K562 (cell line): ENCODE data around the gene ABLIM2. TPM values are rescaled to one million over a fixed set of nuclear protein-coding genes. Genes with fewer than 3 reads are reported as not detected.

Experiments
- ATAC-seq: fragments of 200-7000 bp; cut with Tn5 transposase; 3 replicates; pipeline ENCODE4 v1.9.1; 2020; ENCODE audit warnings: moderate library complexity
- BruUV-seq: library from RNA; stranded (reverse); fragments of 400-500 nt; replicated peaks from 2 replicates; lab custom pipeline; 2021; lab: Mats Ljungman, UMichigan
- CTCF ChIA-PET: fragments of 300-600 bp; formaldehyde crosslinking; extraction: SDS; loops from one replicate; lab custom pipeline; 2021; ENCODE audit warnings: low intra/inter-chr PET ratio; lab: Yijun Ruan, JAX
- POLR2A ChIA-PET: fragments of 300-600, 350-650 bp; sonication (Branson Sonifier 250); formaldehyde crosslinking; extraction: SDS; loops from one replicate; lab custom pipeline; 2021; ENCODE audit warnings: antibody characterized with exemption, inconsistent platforms; lab: Yijun Ruan, JAX
- DNase-seq, 4 experiments: peaks; one replicate each; pipeline versions ENCODE4 v3.0.0 to v3.0.0-alpha.2; 2011 to 2018; ENCODE audit warnings: low spot score in 3 of 4, mixed read lengths in 3 of 4; ENCODE audit errors: extremely low read depth in 1 of 4
- FAIRE-seq: peaks from 2 replicates; lab custom pipeline; 2011; peaks lifted over from hg19 to GRCh38; lab: Jason Lieb, UNC
- H2AFZ ChIP-seq: 2 replicates; pipeline ENCODE4 v1.6.0; 2011; ENCODE audit warnings: low read depth, low read length, control low read depth, inconsistent platforms
- H3K27ac ChIP-seq: fragments of 200-600 bp; 3 replicates; pipeline ENCODE4 v1.8.0; 2011; ENCODE audit warnings: low read depth, mild to moderate bottlenecking, control low read depth, inconsistent platforms, low read length, moderate library complexity, mixed read lengths; ENCODE audit errors: extremely low read depth
- H3K27me3 ChIP-seq, 2 experiments: fragments of 300-600 bp in 1 of 2; 2 replicates in 1 of 2; 3 replicates in 1 of 2; pipeline versions ENCODE4 v1.6.0 to v1.8.0; 2011; ENCODE audit warnings: inconsistent platforms in 2 of 2, low read length in 2 of 2, mild to moderate bottlenecking in 1 of 2, mixed read lengths in 1 of 2, moderate library complexity in 1 of 2; ENCODE audit not compliant: control insufficient read depth in 2 of 2, insufficient read depth in 2 of 2
- H3K36me3 ChIP-seq: fragments of 300-600 bp; 3 replicates; pipeline ENCODE4 v1.8.0; 2011; ENCODE audit warnings: mild to moderate bottlenecking, low read length, inconsistent platforms; ENCODE audit not compliant: control insufficient read depth, insufficient read depth
- H3K4me1 ChIP-seq, 2 experiments: fragments of 200-600 bp in 1 of 2; replicated peaks in 1 of 2; 2 replicates in 1 of 2; 3 replicates in 1 of 2; pipeline versions ENCODE4 v1.5.1 to v1.8.0; 2011; ENCODE audit warnings: inconsistent platforms in 2 of 2, low read length in 2 of 2, mild to moderate bottlenecking in 1 of 2, mixed read lengths in 1 of 2, moderate library complexity in 1 of 2; ENCODE audit not compliant: control insufficient read depth in 2 of 2, insufficient read depth in 2 of 2
- H3K4me2 ChIP-seq: 2 replicates; pipeline ENCODE4 v1.6.1; 2011; ENCODE audit warnings: low read length, control low read depth, inconsistent platforms, mixed read lengths; ENCODE audit not compliant: insufficient read depth
- H3K4me3 ChIP-seq: fragments of 200-600 bp; sonication (generic), shearing (Covaris generic); 2 replicates; pipeline ENCODE4 v1.5.1; 2016; ENCODE audit warnings: control low read depth, inconsistent platforms
- H3K79me2 ChIP-seq: fragments of 200-600 bp; 3 replicates; pipeline ENCODE4 v1.8.0; 2011; ENCODE audit warnings: low read length, inconsistent platforms; ENCODE audit not compliant: control insufficient read depth, insufficient read depth
- H3K9ac ChIP-seq, 2 experiments: 2 replicates each; pipeline versions ENCODE4 v1.6.0 to v1.6.1; 2011; ENCODE audit warnings: low read depth in 2 of 2, low read length in 2 of 2, control low read depth in 1 of 2, inconsistent platforms in 1 of 2, mild to moderate bottlenecking in 1 of 2, mixed read lengths in 1 of 2; ENCODE audit not compliant: insufficient read depth in 1 of 2
- H3K9me1 ChIP-seq: one replicate; pipeline ENCODE4 v1.6.0; 2011; ENCODE audit warnings: inconsistent platforms, mild to moderate bottlenecking, low read length, moderate library complexity; ENCODE audit not compliant: control insufficient read depth, insufficient read depth
- H3K9me3 ChIP-seq: replicated peaks from 2 replicates; pipeline ENCODE4 v1.5.1; 2011; ENCODE audit warnings: low read depth, low read length, inconsistent platforms; ENCODE audit not compliant: control insufficient read depth, insufficient read depth
- H4K20me1 ChIP-seq: replicated peaks from 2 replicates; pipeline ENCODE4 v1.6.1; 2011; ENCODE audit warnings: low read length, inconsistent platforms, mixed read lengths; ENCODE audit not compliant: control insufficient read depth, insufficient read depth
- CBFA2T3 ChIP-seq: fragments of 450-650 bp; IDR thresholded peaks from 2 replicates; pipeline ENCODE4 v1.6.1; 2017
- DIDO1 ChIP-seq: fragments of 450-650 bp; IDR thresholded peaks from 2 replicates; pipeline ENCODE4 v1.6.1; 2016; ENCODE audit warnings: low read depth, missing biosample characterization, missing genetic modification characterization
- HNRNPLL ChIP-seq: fragments of 200-400 bp; formaldehyde crosslinking; IDR thresholded peaks from 2 replicates; pipeline ENCODE4 v1.6.1; 2017; ENCODE audit warnings: low read length, low read depth, mild to moderate bottlenecking; ENCODE audit not compliant: poor library complexity, severe bottlenecking
- MAFF ChIP-seq: IDR thresholded peaks from 2 replicates; pipeline ENCODE4 v1.6.1; 2012; ENCODE audit warnings: low read length, improper control_type of control experiment
- MAZ ChIP-seq, 2 experiments: fragments of 450-650 bp in 1 of 2; sonication (generic) in 1 of 2; formaldehyde crosslinking; IDR thresholded peaks in 1 of 2; conservative IDR thresholded peaks in 1 of 2; 2 replicates each; pipeline versions ENCODE4 v1.4.0 to v1.5.0; 2020; ENCODE audit warnings: mild to moderate bottlenecking in 1 of 2, missing genetic modification reagents in 1 of 2
- NELFE ChIP-seq: IDR thresholded peaks from 2 replicates; pipeline ENCODE4 v1.6.1; 2011; ENCODE audit warnings: mild to moderate bottlenecking; ENCODE audit not compliant: insufficient read depth, insufficient read length
- SRSF1 ChIP-seq: fragments of 200-400 bp; formaldehyde crosslinking; IDR thresholded peaks from 2 replicates; pipeline ENCODE4 v1.6.1; 2017; ENCODE audit warnings: mild to moderate bottlenecking, low read depth, low read length, moderate library complexity
- XRCC4 ChIP-seq: IDR thresholded peaks from one replicate; pipeline ENCODE4 v1.6.1; 2011; ENCODE audit not compliant: insufficient read depth, insufficient read length; ENCODE audit errors: extremely low read depth
- ZNF274 ChIP-seq: IDR thresholded peaks from 2 replicates; pipeline ENCODE4 v1.6.1; 2011; ENCODE audit warnings: low read depth, mild to moderate bottlenecking, low read length, moderate library complexity, borderline replicate concordance
- ZNF561 ChIP-seq: fragments of 450-650 bp; formaldehyde crosslinking; conservative IDR thresholded peaks from 2 replicates; pipeline ENCODE4 v1.4.0; 2020; ENCODE audit warnings: mild to moderate bottlenecking, moderate library complexity
- ZNF699 ChIP-seq: fragments of 250-450 bp; sonication (Bioruptor Pico); IDR thresholded peaks from 2 replicates; pipeline ENCODE4 v1.8.0; 2021; ENCODE audit warnings: mild to moderate bottlenecking, moderate library complexity; ENCODE audit not compliant: insufficient replicate concordance
- ZNF717 ChIP-seq: fragments of 250-450 bp; sonication (Bioruptor Pico); IDR thresholded peaks from 2 replicates; pipeline ENCODE4 v1.5.0; 2021
- WGBS: fragments of 100-300 bp; shearing (Covaris generic); methylation state at CpG from one replicate; pipeline ENCODE4 v1.1.6; 2016; ENCODE audit warnings: low coverage, mixed read lengths; ENCODE audit not compliant: insufficient coverage; ENCODE audit errors: missing lambda C conversion rate; 5-methylcytosine and 5-hydroxymethylcytosine counted together
- in situ Hi-C: fragments of 300-500 bp; cut with MboI; formaldehyde crosslinking; loops from 4 replicates; pipeline ENCODE4 v1.15.0; 2018; ENCODE audit warnings: inconsistent platforms, mixed read lengths
- intact Hi-C: fragments of 100-400 bp; cut with micrococcal nuclease; formaldehyde crosslinking; loops from 2 replicates; pipeline ENCODE4 v1.14.2; 2022
- polyA plus RNA-seq, 8 experiments: library from polyadenylated mRNA; depleted of rRNA in 4 of 8; stranded (reverse) in 5 of 8; unstranded in 3 of 8; fragments of >200 nt; fragmentation: Nextera tagmentation in 2 of 8; fragmentation: Illumina TruSeq in 1 of 8; extraction: Ambion mirVana in 2 of 8; extraction: Trizol in 1 of 8; gene quantifications; 2 replicates each; pipeline versions ENCODE4 v1.2.1 to v1.2.3, GENCODE V29; 2011 to 2014; ENCODE audit warnings: inconsistent platforms in 1 of 8, missing spikeins in 1 of 8
- total RNA-seq, 7 experiments: library from RNA; depleted of rRNA in 6 of 7; stranded (reverse); fragments of >200 nt in 6 of 7; fragmentation: Illumina TruSeq in 2 of 7; extraction: Trizol in 2 of 7; gene quantifications; 2 replicates each; pipeline versions ENCODE4 v1.2.1 to v1.2.3, GENCODE V29; 2011 to 2021; ENCODE audit warnings: low replicate concordance in 1 of 7
- TF ChIP-seq, protein P1 (sequence below): sonication (generic); formaldehyde crosslinking; IDR thresholded peaks from 2 replicates; pipeline ENCODE4 v1.8.1; 2023; ENCODE audit warnings: mild to moderate bottlenecking, missing genetic modification reagents

ABLIM2 gene
- total and polyA plus RNA-seq, 9 of the 15 experiments (the other 6 are each of a cell fraction or from before 2014, with no cell fraction given) = not detected

DNA sequence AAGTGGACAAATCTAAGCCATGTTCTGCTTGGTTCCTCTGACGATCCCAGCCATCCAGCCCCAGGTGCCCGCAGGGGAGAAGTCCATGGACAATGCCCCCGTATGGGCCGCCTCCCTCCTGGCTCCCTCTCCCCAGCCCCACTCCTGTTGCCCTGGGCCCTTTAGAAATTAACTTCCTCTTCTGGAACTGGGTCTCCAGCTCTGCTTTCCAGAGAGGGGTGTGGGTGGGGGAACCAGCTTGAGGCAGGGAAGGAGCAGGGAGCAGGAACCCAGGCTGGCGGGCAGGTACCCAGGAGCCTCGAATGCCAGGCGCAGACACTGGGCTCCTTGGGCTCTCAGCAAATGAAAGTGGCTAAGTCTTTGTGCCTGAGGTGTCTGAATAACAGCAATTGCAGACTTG, 12.7 kb upstream of the ABLIM2 start:
- in situ Hi-C loops = no loop called here
- 0% methylated on average over 7 of the region's 7 CpGs for WGBS

More for the DNA sequence above, 12.7 kb upstream of the ABLIM2 start:
- ChIA-PET CTCF (no interaction called here), POLR2A (no interaction called here)
- no peaks in the 10 kb centered on the region for H3K9me1 ChIP-seq
- peaks cover 6% of the 10 kb centered on the region for H3K9me3 ChIP-seq
- ATAC-seq (no peak), DNase-seq (no peak), FAIRE-seq (no peak)
- intact Hi-C loops = loop anchor here (10.0 kb wide), 1 partner anchor 234 kb away; no protein-coding TSS in a partner anchor
- no peak overlapping the region for H2AFZ ChIP-seq
- no peak overlapping the region for H3K9ac ChIP-seq
- H3K79me2 ChIP-seq = no peaks in the 10 kb centered on the region
- H3K36me3 ChIP-seq = no peaks in the 10 kb centered on the region
- peaks cover 0 to 3% of the 10 kb centered on the region in 2 experiments; a peak in 1 of 5 replicates for H3K4me1 ChIP-seq
- H3K4me3 ChIP-seq = no peak overlapping the region
- TF ChIP-seq ZNF699 (CRISPR knock-in tag) (no peak), DIDO1 (tag) (no peak), ZNF274 (no peak), MAFF (no peak), ZNF561 (no peak), MAZ (CRISPR knock-in tag; conservative IDR thresholded peaks at IDR 0.05 in 1 of 2, IDR thresholded peaks at IDR 0.05 in 1 of 2) (no peak), XRCC4 (no peak), HNRNPLL (no peak), ZNF717 (CRISPR knock-in tag) (no peak), CBFA2T3 (no peak), NELFE (no peak), SRSF1 (no peak)
- TF ChIP-seq, protein P1, sequence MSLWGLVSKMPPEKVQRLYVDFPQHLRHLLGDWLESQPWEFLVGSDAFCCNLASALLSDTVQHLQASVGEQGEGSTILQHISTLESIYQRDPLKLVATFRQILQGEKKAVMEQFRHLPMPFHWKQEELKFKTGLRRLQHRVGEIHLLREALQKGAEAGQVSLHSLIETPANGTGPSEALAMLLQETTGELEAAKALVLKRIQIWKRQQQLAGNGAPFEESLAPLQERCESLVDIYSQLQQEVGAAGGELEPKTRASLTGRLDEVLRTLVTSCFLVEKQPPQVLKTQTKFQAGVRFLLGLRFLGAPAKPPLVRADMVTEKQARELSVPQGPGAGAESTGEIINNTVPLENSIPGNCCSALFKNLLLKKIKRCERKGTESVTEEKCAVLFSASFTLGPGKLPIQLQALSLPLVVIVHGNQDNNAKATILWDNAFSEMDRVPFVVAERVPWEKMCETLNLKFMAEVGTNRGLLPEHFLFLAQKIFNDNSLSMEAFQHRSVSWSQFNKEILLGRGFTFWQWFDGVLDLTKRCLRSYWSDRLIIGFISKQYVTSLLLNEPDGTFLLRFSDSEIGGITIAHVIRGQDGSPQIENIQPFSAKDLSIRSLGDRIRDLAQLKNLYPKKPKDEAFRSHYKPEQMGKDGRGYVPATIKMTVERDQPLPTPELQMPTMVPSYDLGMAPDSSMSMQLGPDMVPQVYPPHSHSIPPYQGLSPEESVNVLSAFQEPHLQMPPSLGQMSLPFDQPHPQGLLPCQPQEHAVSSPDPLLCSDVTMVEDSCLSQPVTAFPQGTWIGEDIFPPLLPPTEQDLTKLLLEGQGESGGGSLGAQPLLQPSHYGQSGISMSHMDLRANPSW (CRISPR knock-in tag) = no peak
- H3K27me3 ChIP-seq = peaks cover 4 to 27% of the 10 kb centered on the region in 2 experiments; a peak in 3 of 5 replicates
- no peak overlapping the region for H3K27ac ChIP-seq
- peaks cover 6% of the 10 kb centered on the region; the same call in 1 of the 2 replicates for H4K20me1 ChIP-seq
- H3K4me2 ChIP-seq = no peak overlapping the region
- BruUV-seq = no TSS peak
